ENCODE results near the gene ACTR3.
A peak's percentile ranks its signal among the peaks of the same experiment; 100 is the strongest.

DNA sequence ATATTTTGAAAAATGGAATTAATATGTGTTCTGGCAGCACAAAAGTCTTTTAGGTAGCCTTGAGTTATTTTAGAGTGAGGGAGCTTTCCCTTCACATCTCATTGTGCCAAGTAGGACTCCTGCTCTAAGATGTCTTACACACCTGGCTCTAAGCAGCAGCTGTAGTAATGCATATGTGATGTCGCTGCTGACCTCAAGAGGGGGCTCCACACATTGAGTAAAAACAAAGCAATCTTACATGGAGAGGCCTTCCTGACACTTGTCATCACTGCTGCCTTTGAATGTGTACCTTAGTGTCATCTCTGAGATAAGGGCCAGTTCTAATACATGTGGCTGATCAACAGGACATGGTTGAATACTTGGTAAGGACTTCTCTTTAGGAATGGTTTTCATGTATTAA lies 75.8 kb downstream of the ACTR3 start:
- TF ChIP-seq CTCF (IDR thresholded peaks at IDR 0.05) (peak in 1 of 2 donors; percentile 25), POLR2A (IDR thresholded peaks at IDR 0.05) (no peak), POLR2AphosphoS5 (IDR thresholded peaks at IDR 0.05) (no peak)
